HK-2 (cell line): ENCODE results near the gene GFAP.

Experiments used
- DNase-seq: peaks from one replicate; pipeline ENCODE4 v3.0.0-alpha.2; 2018; ENCODE audit not compliant: unreplicated experiment

Gene GFAP

DNA sequence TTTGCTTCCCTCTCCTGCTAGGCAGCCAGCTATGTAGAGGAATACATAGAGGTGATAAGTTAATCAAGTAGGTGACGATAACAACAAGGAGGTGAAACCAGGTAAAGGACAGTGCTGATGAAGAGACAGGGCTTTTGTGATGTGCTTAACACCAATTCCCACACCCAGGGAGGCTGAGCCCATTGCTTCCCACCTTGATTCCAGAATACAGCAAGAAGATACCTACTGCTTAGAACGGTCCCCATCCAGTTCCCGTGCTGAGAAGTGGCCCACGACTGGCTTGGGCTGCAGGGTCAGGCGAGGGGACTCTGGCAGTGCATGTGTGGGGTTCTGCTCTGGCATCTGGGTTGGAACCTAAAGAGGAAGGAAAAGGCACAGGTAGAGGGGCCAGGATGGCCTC lies 16.1 kb upstream of the GFAP start:
- DNase-seq = no peak

DNA sequence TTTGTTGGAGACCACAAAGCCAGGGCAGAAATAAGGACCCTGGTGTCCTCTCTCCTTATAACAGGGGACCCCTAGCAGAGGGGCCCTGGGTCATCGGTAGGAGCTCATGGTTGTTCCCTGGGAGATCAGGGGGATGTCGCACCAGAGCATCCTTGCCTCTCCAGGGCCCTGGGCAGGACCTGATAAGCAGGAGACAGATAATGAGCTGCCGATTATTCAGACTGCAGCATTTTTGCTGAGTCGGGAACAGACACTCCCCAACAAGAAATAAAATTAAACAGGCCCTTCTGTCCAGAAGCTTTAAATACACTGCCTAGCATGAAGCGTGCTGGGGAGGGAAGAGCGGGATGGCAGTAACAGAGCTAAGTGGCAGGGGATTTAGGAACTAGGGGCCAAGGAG lies 15.4 kb upstream of the GFAP start:
- DNase-seq = no peak

DNA sequence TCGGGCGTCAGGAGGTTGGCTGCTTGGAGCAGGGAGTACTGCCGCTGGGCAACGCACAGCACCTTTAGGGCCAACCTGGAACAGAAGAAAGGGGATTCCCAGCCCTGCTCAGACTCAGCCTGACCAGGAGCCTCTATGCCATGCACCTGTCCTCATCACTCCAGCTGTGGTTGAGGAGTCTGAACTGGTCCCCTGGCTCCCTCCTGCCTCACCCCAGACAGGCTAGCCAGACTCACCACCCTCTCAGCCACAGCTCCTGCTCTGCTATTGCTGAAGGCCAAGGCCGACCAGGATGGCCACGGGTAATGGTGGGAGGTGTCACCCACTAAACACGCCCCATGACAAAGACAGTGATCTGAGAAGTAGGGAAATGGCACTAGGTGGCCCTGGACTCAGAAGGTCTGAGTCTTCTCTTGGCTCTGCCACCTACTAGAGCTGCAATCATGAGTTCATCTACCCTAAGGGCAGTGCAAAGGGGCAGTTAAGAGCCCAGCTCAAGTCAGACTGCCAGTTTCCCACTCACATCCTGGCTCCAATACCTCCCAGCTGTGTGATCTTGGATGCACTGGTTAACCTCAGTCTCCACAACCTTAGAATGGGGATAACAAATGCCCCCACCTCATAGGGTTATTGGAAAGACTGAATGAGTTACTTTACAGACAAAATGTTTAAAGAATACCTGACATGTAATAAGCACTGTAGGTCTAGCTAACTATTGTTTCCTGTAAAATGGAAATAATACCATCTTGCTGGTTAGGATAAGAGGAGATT lies 13.8 kb upstream of the GFAP start:
- DNase-seq = no peak

DNA sequence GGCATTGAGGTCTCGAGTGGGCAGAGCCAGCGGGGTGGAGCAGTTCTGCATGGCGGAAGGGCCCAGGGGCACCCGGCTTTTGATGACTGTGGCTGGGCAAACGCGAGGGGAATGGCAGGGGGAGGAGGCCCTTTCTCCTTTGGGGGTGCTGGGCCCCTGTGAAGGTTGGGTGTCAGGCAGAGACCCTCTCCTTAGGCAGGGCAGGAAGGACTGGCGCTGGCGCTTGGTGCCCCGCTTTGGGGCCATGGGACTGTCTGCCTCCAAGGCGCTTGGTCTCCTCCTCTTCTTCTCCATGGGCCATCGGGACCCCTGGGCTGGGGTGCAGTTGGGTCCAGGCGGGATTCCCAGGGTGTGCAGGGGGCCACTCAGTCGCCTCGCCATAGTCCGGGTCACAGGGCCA lies 12.8 kb upstream of the GFAP start:
- no peak for DNase-seq

DNA sequence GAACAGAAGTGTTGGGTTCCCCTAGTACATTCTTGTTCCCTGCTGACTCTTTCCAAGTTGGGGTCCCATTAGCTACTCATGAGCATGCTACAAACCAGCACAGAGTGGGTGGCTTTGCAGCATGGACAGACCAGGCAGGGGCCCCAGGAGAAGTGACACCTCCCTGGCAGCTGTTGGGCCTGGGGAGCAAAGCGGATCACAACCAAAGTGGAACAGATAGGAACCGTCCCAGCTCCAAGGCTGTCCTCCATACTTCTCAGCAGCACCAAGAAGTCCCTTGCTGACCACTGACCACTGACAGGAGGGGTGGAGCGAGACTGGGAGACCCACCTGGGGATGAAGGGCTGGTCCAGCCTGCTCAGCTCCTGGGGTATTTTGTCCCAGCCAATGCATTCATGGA lies 12.4 kb upstream of the GFAP start:
- DNase-seq = no peak

- DNase-seq = no peak
Measured at GRCh38 chr17:44926821-44927525, 11.7 kb upstream of the GFAP start.

GRCh38 chr17:44925731-44926697 lies 10.7 kb upstream of the GFAP start:
- no peak for DNase-seq

GRCh38 chr17:44924107-44924544 lies 8.8 kb upstream of the GFAP start:
- no peak for DNase-seq

DNA sequence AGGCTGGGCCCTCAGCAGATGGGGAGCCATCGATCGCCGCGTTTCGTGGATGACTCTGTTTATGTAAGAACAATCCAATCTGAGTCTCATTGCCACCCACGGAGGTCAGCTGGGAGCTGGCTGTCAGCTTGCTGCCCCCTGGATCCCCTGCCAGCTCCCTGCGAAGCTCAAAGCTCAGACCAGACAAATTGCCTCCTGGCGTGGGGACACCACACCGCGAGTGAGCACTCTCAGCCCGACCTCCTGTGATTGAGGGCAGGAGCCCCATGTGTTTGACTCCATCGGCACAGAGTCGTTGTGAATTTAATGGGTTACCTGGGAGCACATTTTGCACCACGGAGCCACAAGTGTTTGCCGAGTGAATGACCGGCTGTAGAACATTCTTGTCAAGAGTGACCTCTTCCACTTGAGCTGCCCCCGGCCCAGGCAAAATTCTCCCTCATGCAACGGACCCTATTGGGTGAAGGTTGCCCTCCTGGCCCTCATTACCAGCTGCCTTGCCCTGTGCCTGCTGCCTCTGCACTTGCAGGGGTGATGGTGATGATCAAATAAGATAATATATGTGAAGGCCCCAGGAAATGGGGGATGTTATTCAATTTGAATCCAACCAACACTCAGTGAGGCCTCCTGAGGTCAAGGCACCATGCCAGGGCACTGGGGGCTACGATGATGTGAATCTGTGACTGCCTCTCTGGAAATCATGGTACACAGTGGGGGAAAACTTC lies 7.6 kb upstream of the GFAP start:
- DNase-seq = no peak

DNA sequence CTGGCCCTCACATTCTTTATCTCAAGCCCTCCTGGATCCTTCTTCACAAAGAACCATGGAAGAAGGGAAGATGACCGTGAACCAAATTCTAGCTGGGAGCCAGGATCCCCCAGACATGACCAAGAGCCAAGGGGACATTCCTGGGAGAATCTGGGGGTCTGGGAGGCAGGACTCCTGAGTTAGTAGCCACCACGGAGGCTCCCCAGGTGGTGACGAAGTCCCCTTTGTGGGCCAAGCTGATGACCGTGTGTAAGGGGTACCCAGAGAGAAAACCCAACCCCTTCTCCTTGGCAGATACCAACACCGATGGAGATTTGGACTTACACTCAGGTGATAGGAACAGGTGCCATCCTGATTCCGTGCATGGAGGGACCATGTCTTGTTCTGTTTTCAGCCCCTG lies 6.8 kb upstream of the GFAP start:
- no peak for DNase-seq

GRCh38 chr17:44921122-44921882 lies 6.0 kb upstream of the GFAP start:
- DNase-seq = peak; percentile 0

DNA sequence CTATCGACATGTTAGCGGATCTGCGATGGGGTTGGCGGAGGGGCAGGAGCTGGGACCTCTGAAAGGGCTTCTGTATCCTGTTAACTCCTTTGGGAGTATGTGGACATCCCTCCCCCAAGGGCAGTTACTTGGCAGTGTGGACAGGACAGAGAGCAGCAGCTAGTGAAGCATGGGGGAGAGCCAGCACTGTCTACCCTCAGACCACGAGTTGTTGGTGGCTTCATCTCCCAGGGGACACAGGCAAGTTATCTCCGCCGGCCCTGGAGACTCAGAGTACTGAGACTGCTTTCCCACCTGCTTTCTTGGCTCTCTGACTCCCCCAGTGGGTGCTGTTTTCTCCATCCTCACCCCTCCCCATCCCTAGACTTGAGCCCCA lies 5.3 kb upstream of the GFAP start:
- peak; percentile 2 for DNase-seq

DNA sequence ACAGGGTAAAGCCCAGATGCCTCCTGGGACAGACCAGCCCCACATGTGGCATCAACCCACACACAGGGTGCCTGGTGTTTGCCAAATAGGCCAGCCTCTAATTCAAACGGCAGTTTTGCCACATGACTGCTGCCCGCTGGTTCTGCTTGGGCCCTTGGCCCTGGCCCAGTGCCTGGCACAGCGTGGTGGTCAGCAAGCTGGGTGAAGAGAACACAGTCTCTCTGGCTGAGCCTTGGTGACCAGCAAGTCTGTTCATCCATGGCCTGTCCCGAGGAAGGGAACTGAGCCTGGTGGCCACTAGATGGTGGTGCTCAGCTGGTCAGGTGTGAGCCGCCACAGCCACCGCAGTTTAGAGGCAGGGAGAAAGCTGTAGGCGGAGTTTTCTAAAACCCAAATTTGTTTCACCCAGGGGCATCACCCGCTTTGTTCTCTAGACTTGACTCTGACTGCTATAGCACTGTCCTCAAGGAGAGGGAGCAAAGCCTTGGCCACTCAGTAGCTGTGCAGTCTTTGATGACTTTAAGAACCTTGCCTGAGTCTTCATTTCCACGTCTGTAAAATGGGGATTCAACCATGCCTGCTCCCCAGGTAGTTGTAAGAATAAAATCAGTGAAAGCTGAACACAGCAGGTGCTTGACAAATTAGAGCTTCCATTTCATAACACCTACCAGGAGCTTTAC lies 4.7 kb upstream of the GFAP start:
- DNase-seq = peak; percentile 74

GRCh38 chr17:44919411-44919810 lies 4.1 kb upstream of the GFAP start:
- no peak for DNase-seq

- DNase-seq = no peak
Measured at GRCh38 chr17:44918006-44918405, 2.7 kb upstream of the GFAP start.

- DNase-seq = no peak
Measured at GRCh38 chr17:44917456-44917855, 2.2 kb upstream of the GFAP start.

GRCh38 chr17:44916781-44917241 lies 1.5 kb upstream of the GFAP start:
- DNase-seq = peak; percentile 35

GRCh38 chr17:44915862-44916780 lies 821 bp upstream of the GFAP start:
- DNase-seq = no peak

DNA sequence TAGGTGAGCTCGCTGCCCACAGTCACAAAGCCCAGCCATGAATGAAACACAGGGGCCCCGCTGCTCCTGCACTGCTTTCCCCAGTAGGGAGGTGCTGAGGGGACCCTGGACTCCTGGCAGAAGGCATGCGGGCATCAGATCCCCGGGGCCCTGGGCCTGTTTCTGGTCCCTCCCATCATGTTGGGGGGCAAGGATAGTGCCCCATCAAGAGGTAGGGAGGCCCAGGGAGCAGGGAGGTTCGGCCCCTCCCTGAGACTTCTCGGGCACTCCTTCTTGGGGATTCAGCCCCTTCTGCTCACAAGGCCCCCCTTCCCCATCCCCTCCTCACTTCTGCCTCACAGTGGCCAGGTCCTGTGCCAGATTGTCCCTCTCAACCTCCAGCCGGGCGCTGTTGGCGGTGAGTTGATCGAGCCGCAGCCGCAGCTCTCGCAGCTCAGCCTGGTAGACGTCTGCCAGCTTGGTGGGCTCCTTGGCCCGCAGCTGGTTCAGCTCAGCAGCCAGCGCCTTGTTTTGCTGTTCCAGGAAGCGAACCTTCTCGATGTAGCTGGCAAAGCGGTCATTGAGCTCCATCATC lies 515 bp downstream of the GFAP start:
- DNase-seq = no peak
